Naive B cell (primary cell): ENCODE measurements around the gene F2. TPM values are rescaled to one million over a fixed set of nuclear protein-coding genes. Genes with fewer than 3 reads are reported as not detected.
"Not testable (repeated sequence)": the region's sequence is repeated elsewhere in the genome, so short reads cannot be mapped to it uniquely, and the experiment has no call there.

Source experiments
- ATAC-seq, 2 donors: fragments of 150-1000 bp; cut with Tn5 transposase; 2 replicates each; pipeline ENCODE4 v1.10.0; 2021; ENCODE audit warnings: low read depth in 2 of 2, mild to moderate bottlenecking in 2 of 2, moderate library complexity in 2 of 2
- DNase-seq: peaks from one replicate; pipeline ENCODE4 v3.0.0; 2022
- H3K27ac Mint-ChIP-seq, 6 donors: one replicate each; pipeline ENCODE4 v1.8.0; 2020 to 2022; ENCODE audit warnings: mild to moderate bottlenecking in 6 of 6, mixed read lengths in 6 of 6, moderate library complexity in 5 of 6, inconsistent platforms in 2 of 6
- H3K27me3 Mint-ChIP-seq, 3 donors: one replicate each; pipeline ENCODE4 v1.8.0; 2021 to 2022; ENCODE audit warnings: mixed read lengths in 3 of 3, mild to moderate bottlenecking in 1 of 3
- H3K36me3 Mint-ChIP-seq, 2 donors: one replicate each; pipeline ENCODE4 v1.8.0; 2020 to 2022; ENCODE audit warnings: mixed read lengths in 2 of 2, inconsistent platforms in 1 of 2, mild to moderate bottlenecking in 1 of 2
- H3K4me1 Mint-ChIP-seq, 3 donors: one replicate each; pipeline ENCODE4 v1.8.0; 2020 to 2022; ENCODE audit warnings: mixed read lengths in 3 of 3, inconsistent platforms in 1 of 3, mild to moderate bottlenecking in 1 of 3, moderate library complexity in 1 of 3
- H3K4me3 Mint-ChIP-seq, 8 donors: one replicate each; pipeline ENCODE4 v1.8.0; 2020 to 2022; ENCODE audit warnings: mild to moderate bottlenecking in 8 of 8, mixed read lengths in 8 of 8, moderate library complexity in 8 of 8, inconsistent platforms in 2 of 8
- H3K9me3 Mint-ChIP-seq, 7 donors: one replicate each; pipeline ENCODE4 v1.8.0; 2020 to 2022; ENCODE audit warnings: mixed read lengths in 7 of 7, mild to moderate bottlenecking in 5 of 7, inconsistent platforms in 2 of 7, moderate library complexity in 1 of 7
- polyA plus RNA-seq, 6 donors: library from polyadenylated mRNA; unstranded; fragments of 300-500 nt; fragmentation: Illumina TruSeq; gene quantifications; one replicate each; pipeline ENCODE4 v1.2.3, GENCODE V29; 2021; ENCODE audit warnings: low read depth in 6 of 6

The F2 gene
- polyA plus RNA-seq: not detected

- no peaks in the 10 kb centered on the region for H3K36me3 Mint-ChIP-seq
- H3K9me3 Mint-ChIP-seq: peaks cover 0 to 4% (median 0%) of the 10 kb centered on the region in 7 donors
- H3K27ac Mint-ChIP-seq: peak within 1 kb of the TSS in 1 of 6 donors; percentile 34
- no peaks in the 10 kb centered on the region for H3K4me1 Mint-ChIP-seq
- ATAC-seq (no peak), DNase-seq (no peak)
- H3K4me3 Mint-ChIP-seq: no peak within 1 kb of the TSS
- no peaks in the 10 kb centered on the region for H3K27me3 Mint-ChIP-seq
Observed at GRCh38 chr11:46719048-46719542, at the start of gene F2. F2 (plus strand) TSS chr11:46719213; CDS start chr11:46719236, 23 bp downstream.

- H3K27ac Mint-ChIP-seq: peak overlapping the region in 1 of 6 donors; percentile 39
- H3K36me3 Mint-ChIP-seq: peaks cover 18 to 29% of the 10 kb centered on the region in 2 donors
- no peaks in the 10 kb centered on the region for H3K9me3 Mint-ChIP-seq
- H3K27me3 Mint-ChIP-seq: no peaks in the 10 kb centered on the region
- H3K4me3 Mint-ChIP-seq: no peak overlapping the region
- ATAC-seq (no peak), DNase-seq (no peak)
- peaks cover 5 to 14% (median 9%) of the 10 kb centered on the region in 3 donors for H3K4me1 Mint-ChIP-seq
Observed at GRCh38 chr11:46669711-46670139, 49.3 kb upstream of the F2 start.

GRCh38 chr11:46670521-46670920, 48.5 kb upstream of the F2 start:
- H3K27me3 Mint-ChIP-seq, H3K9me3 Mint-ChIP-seq, ATAC-seq, H3K4me3 Mint-ChIP-seq, DNase-seq: not testable (repeated sequence)
- H3K4me1 Mint-ChIP-seq: peaks cover 9 to 22% (median 15%) of the 10 kb centered on the region in 3 donors
- peaks cover 18 to 26% of the 10 kb centered on the region in 2 donors for H3K36me3 Mint-ChIP-seq
- peak overlapping the region in 1 of 6 donors; percentile 37 for H3K27ac Mint-ChIP-seq

- peak overlapping the region in 3 of 6 donors; percentile 22 to 42 (median 39) for H3K27ac Mint-ChIP-seq
- peaks cover 16 to 34% (median 17%) of the 10 kb centered on the region in 3 donors for H3K4me1 Mint-ChIP-seq
- no peaks in the 10 kb centered on the region for H3K9me3 Mint-ChIP-seq
Observed at GRCh38 chr11:46671958-46672315, 47.1 kb upstream of the F2 start.

GRCh38 chr11:46672381-46672839, 46.6 kb upstream of the F2 start:
- peaks cover 21 to 39% (median 22%) of the 10 kb centered on the region in 3 donors for H3K4me1 Mint-ChIP-seq

More at GRCh38 chr11:46671958-46672315, 47.1 kb upstream of the F2 start:
- DNase-seq (no peak), ATAC-seq (no peak)
- Mint-ChIP-seq H3K4me3 (no peak overlapping the region), H3K36me3 (peaks cover 8 to 21% of the 10 kb centered on the region in 2 donors), H3K27me3 (no peaks in the 10 kb centered on the region)

GRCh38 chr11:46673713-46674462, 45.1 kb upstream of the F2 start:
- peaks cover 6 to 24% of the 10 kb centered on the region in 2 donors for H3K36me3 Mint-ChIP-seq
- H3K4me1 Mint-ChIP-seq: peaks cover 22 to 40% (median 27%) of the 10 kb centered on the region in 3 donors
- H3K4me3 Mint-ChIP-seq: no peak overlapping the region
- ATAC-seq (no peak), DNase-seq (no peak)
- H3K9me3 Mint-ChIP-seq: no peaks in the 10 kb centered on the region
- H3K27me3 Mint-ChIP-seq: no peaks in the 10 kb centered on the region
- peak overlapping the region in 5 of 6 donors; percentile 83 to 94 (median 89) for H3K27ac Mint-ChIP-seq

More at GRCh38 chr11:46672381-46672839, 46.6 kb upstream of the F2 start:
- peak overlapping the region in 4 of 6 donors; percentile 39 to 96 (median 84) for H3K27ac Mint-ChIP-seq
- H3K36me3 Mint-ChIP-seq: peaks cover 6 to 18% of the 10 kb centered on the region in 2 donors
- H3K4me3 Mint-ChIP-seq: no peak overlapping the region
- no peaks in the 10 kb centered on the region for H3K27me3 Mint-ChIP-seq
- no peak for DNase-seq
- no peak for ATAC-seq
- no peaks in the 10 kb centered on the region for H3K9me3 Mint-ChIP-seq

GRCh38 chr11:46674463-46675287, 44.3 kb upstream of the F2 start:
- Mint-ChIP-seq H3K36me3 (peaks cover 2 to 21% of the 10 kb centered on the region in 2 donors), H3K9me3 (no peaks in the 10 kb centered on the region), H3K4me1 (peaks cover 22 to 40% (median 27%) of the 10 kb centered on the region in 3 donors), H3K27ac (peak overlapping the region; percentile 83 to 94 (median 90)), H3K4me3 (peak overlapping the region in 4 of 8 donors; percentile 7 to 70 (median 43)), H3K27me3 (no peaks in the 10 kb centered on the region)
- DNase-seq (peak; percentile 11), ATAC-seq (peak; percentile 51 to 56)

GRCh38 chr11:46675288-46675851, 43.6 kb upstream of the F2 start:
- H3K4me1 Mint-ChIP-seq: peaks cover 22 to 40% (median 27%) of the 10 kb centered on the region in 3 donors

GRCh38 chr11:46675949-46676348, 43.1 kb upstream of the F2 start:
- Mint-ChIP-seq H3K36me3 (peaks cover 0 to 18% of the 10 kb centered on the region in 2 donors), H3K27ac (peak overlapping the region in 3 of 6 donors; percentile 19 to 83 (median 32)), H3K27me3 (no peaks in the 10 kb centered on the region), H3K9me3 (no peaks in the 10 kb centered on the region), H3K4me3 (peak overlapping the region in 3 of 8 donors; percentile 12 to 38 (median 15)), H3K4me1 (peaks cover 22 to 40% (median 27%) of the 10 kb centered on the region in 3 donors)
- ATAC-seq (no peak), DNase-seq (no peak)

More at GRCh38 chr11:46675288-46675851, 43.6 kb upstream of the F2 start:
- Mint-ChIP-seq H3K9me3 (no peaks in the 10 kb centered on the region), H3K27ac (peak overlapping the region in 4 of 6 donors; percentile 32 to 94 (median 87)), H3K36me3 (peaks cover 0 to 18% of the 10 kb centered on the region in 2 donors), H3K4me3 (peak overlapping the region in 2 of 8 donors; percentile 38 to 45), H3K27me3 (no peaks in the 10 kb centered on the region)
- ATAC-seq: no peak
- no peak for DNase-seq

- ATAC-seq (peak; percentile 50 to 55), DNase-seq (no peak)
- H3K4me3 Mint-ChIP-seq: peak overlapping the region in 7 of 8 donors; percentile 12 to 72 (median 61)
- H3K27ac Mint-ChIP-seq: peak overlapping the region; percentile 72 to 96 (median 82)
- no peaks in the 10 kb centered on the region for H3K27me3 Mint-ChIP-seq
- peaks cover 22 to 40% (median 27%) of the 10 kb centered on the region in 3 donors for H3K4me1 Mint-ChIP-seq
- no peaks in the 10 kb centered on the region for H3K9me3 Mint-ChIP-seq
- peaks cover 0 to 18% of the 10 kb centered on the region in 2 donors for H3K36me3 Mint-ChIP-seq
Observed at GRCh38 chr11:46676436-46677158, 42.4 kb upstream of the F2 start.

GRCh38 chr11:46677169-46677568, 41.8 kb upstream of the F2 start:
- Mint-ChIP-seq H3K4me1 (peaks cover 22 to 40% (median 27%) of the 10 kb centered on the region in 3 donors), H3K9me3 (no peaks in the 10 kb centered on the region), H3K4me3 (peak overlapping the region in 2 of 8 donors; percentile 12 to 72), H3K27ac (peak overlapping the region; percentile 72 to 96 (median 82)), H3K36me3 (peaks cover 0 to 15% of the 10 kb centered on the region in 2 donors), H3K27me3 (no peaks in the 10 kb centered on the region)
- no peak for ATAC-seq
- DNase-seq: no peak
